Gastroesophageal sphincter (tissue), 3 donors: ENCODE measurements around the gene C1D.

Source experiments
- POLR2A ChIP-seq, 2 donors: fragments of 450-650 bp; IDR thresholded peaks; one replicate each; pipeline ENCODE4 v1.6.1; 2017; ENCODE audit warnings: antibody characterized with exemption in 2 of 2, mild to moderate bottlenecking in 2 of 2, moderate library complexity in 1 of 2
- POLR2AphosphoS5 ChIP-seq: sonication (generic); formaldehyde crosslinking; IDR thresholded peaks from one replicate; pipeline ENCODE4 v1.6.1; 2017; ENCODE audit warnings: antibody characterized with exemption
- TF ChIP-seq, protein P1 (sequence below), 4 experiments: fragments of 200-600 bp in 2 of 4; fragments of 450-650 bp in 2 of 4; sonication (generic) in 1 of 4; IDR thresholded peaks; one replicate each; pipeline ENCODE4 v1.5.1; 2017 to 2019; ENCODE audit warnings: antibody characterized with exemption in 4 of 4, mild to moderate bottlenecking in 2 of 4, moderate library complexity in 2 of 4

- TF ChIP-seq, protein P1, sequence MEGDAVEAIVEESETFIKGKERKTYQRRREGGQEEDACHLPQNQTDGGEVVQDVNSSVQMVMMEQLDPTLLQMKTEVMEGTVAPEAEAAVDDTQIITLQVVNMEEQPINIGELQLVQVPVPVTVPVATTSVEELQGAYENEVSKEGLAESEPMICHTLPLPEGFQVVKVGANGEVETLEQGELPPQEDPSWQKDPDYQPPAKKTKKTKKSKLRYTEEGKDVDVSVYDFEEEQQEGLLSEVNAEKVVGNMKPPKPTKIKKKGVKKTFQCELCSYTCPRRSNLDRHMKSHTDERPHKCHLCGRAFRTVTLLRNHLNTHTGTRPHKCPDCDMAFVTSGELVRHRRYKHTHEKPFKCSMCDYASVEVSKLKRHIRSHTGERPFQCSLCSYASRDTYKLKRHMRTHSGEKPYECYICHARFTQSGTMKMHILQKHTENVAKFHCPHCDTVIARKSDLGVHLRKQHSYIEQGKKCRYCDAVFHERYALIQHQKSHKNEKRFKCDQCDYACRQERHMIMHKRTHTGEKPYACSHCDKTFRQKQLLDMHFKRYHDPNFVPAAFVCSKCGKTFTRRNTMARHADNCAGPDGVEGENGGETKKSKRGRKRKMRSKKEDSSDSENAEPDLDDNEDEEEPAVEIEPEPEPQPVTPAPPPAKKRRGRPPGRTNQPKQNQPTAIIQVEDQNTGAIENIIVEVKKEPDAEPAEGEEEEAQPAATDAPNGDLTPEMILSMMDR (IDR thresholded peaks at IDR 0.05), result no peak
- TF ChIP-seq POLR2A (IDR thresholded peaks at IDR 0.05), result no peak
- no peak for TF ChIP-seq POLR2AphosphoS5
These were observed 16.1 kb downstream of the C1D start for GRCh38 chr2:68046642-68047240.
